Liver (tissue), 9 donors: ENCODE results near the gene NUDT1. TPM values are rescaled to one million over a fixed set of nuclear protein-coding genes. Genes with fewer than 3 reads are reported as not detected.

Source experiments
- DNase-seq: peaks from one replicate; pipeline ENCODE4 v3.0.0-alpha.2; 2017; ENCODE audit warnings: low spot score
- H3K27ac ChIP-seq, 2 donors: one replicate each; pipeline ENCODE4 v1.7.0; 2013; ENCODE audit warnings: inconsistent platforms in 2 of 2, low read length in 2 of 2, control low read depth in 1 of 2, low read depth in 1 of 2, mild to moderate bottlenecking in 1 of 2
- H3K27me3 ChIP-seq, 4 donors: one replicate each; pipeline versions ENCODE4 v1.6.1 to v1.7.0; 2013; ENCODE audit warnings: low read length in 3 of 4, inconsistent platforms in 1 of 4, mild to moderate bottlenecking in 1 of 4, moderate library complexity in 1 of 4; ENCODE audit not compliant: control insufficient read depth in 4 of 4, insufficient read depth in 4 of 4
- H3K36me3 ChIP-seq, 4 donors: one replicate each; pipeline versions ENCODE4 v1.6.1 to v1.7.0; 2013; ENCODE audit warnings: low read length in 3 of 4, mild to moderate bottlenecking in 3 of 4, low read depth in 1 of 4, moderate library complexity in 1 of 4; ENCODE audit not compliant: control insufficient read depth in 4 of 4, insufficient read depth in 3 of 4
- H3K4me1 ChIP-seq, 4 donors: one replicate each; pipeline versions ENCODE4 v1.6.1 to v1.7.0; 2013; ENCODE audit warnings: low read length in 3 of 4, mild to moderate bottlenecking in 3 of 4, moderate library complexity in 1 of 4; ENCODE audit not compliant: control insufficient read depth in 4 of 4, insufficient read depth in 4 of 4
- H3K4me3 ChIP-seq, 3 donors: one replicate each; pipeline versions ENCODE4 v1.6.1 to v1.7.0; 2013; ENCODE audit warnings: low read length in 3 of 3, control low read depth in 1 of 3, low read depth in 1 of 3, mild to moderate bottlenecking in 1 of 3
- H3K9ac ChIP-seq, 2 donors: one replicate each; pipeline ENCODE4 v1.7.0; 2013; ENCODE audit warnings: low read length in 2 of 2, mild to moderate bottlenecking in 2 of 2, moderate library complexity in 2 of 2, control low read depth in 1 of 2, low read depth in 1 of 2
- H3K9me3 ChIP-seq, 4 donors: one replicate each; pipeline versions ENCODE4 v1.6.1 to v1.7.0; 2013; ENCODE audit warnings: low read length in 3 of 4; ENCODE audit not compliant: control insufficient read depth in 4 of 4
- EGR1 ChIP-seq, 2 donors: IDR thresholded peaks; 2 replicates each; pipeline ENCODE4 v1.6.1; 2016 to 2018; ENCODE audit warnings: antibody characterized with exemption in 2 of 2, low read depth in 2 of 2
- FOXA1 ChIP-seq: IDR thresholded peaks from 2 replicates; pipeline ENCODE4 v1.6.1; 2016; ENCODE audit warnings: antibody characterized with exemption
- FOXA2 ChIP-seq: IDR thresholded peaks from 2 replicates; pipeline ENCODE4 v1.6.1; 2016; ENCODE audit warnings: antibody characterized with exemption
- HNF4A ChIP-seq, 2 donors: conservative IDR thresholded peaks; 2 replicates each; pipeline ENCODE4 v1.6.1; 2016; ENCODE audit warnings: antibody characterized with exemption in 2 of 2, mild to moderate bottlenecking in 2 of 2
- HNF4G ChIP-seq: IDR thresholded peaks from 2 replicates; pipeline ENCODE4 v1.6.1; 2016; ENCODE audit warnings: antibody characterized with exemption
- JUND ChIP-seq, 2 donors: IDR thresholded peaks; 2 replicates each; pipeline ENCODE4 v1.6.1; 2016; ENCODE audit warnings: antibody characterized with exemption in 2 of 2
- NR2F2 ChIP-seq: IDR thresholded peaks from 2 replicates; pipeline ENCODE4 v1.6.1; 2016; ENCODE audit warnings: antibody characterized with exemption
- TAF1 ChIP-seq: conservative IDR thresholded peaks from 2 replicates; pipeline ENCODE4 v1.6.1; 2016; ENCODE audit warnings: antibody characterized with exemption, mild to moderate bottlenecking
- YY1 ChIP-seq: IDR thresholded peaks from 2 replicates; pipeline ENCODE4 v1.6.1; 2016; ENCODE audit warnings: antibody characterized with exemption, mild to moderate bottlenecking
- WGBS: extraction: QIAGEN DNeasy Blood & Tissue Kit; methylation state at CpG from one replicate; pipeline ENCODE4 v1.1.7; 2013; 5-methylcytosine and 5-hydroxymethylcytosine counted together
- polyA plus RNA-seq, 2 donors: library from polyadenylated mRNA; stranded (reverse) in 1 of 2; unstranded in 1 of 2; fragments of 200-250 nt in 1 of 2; fragments of >200 nt in 1 of 2; fragmentation: Nextera tagmentation in 1 of 2; extraction: Ambion mirVana in 1 of 2; gene quantifications; one replicate each; pipeline versions ENCODE4 v1.2.1 to v1.2.3, GENCODE V29; 2013 to 2015
- total RNA-seq, 2 donors: library from RNA; depleted of rRNA; stranded (reverse); fragments of >200 nt; gene quantifications; one replicate each; pipeline ENCODE4 v1.2.3, GENCODE V29; 2014
- TF ChIP-seq, protein P1 (sequence below): IDR thresholded peaks from 2 replicates; pipeline ENCODE4 v1.6.1; 2016; ENCODE audit warnings: antibody characterized with exemption
- TF ChIP-seq, protein P2 (sequence below): IDR thresholded peaks from 2 replicates; pipeline ENCODE4 v1.6.1; 2016; ENCODE audit warnings: antibody characterized with exemption
- TF ChIP-seq, protein P3 (sequence below): fragments of 150-350 bp; IDR thresholded peaks from 2 replicates; pipeline ENCODE4 v1.5.1; 2017; ENCODE audit warnings: improper control_type of control experiment, low read depth, low read length; ENCODE audit not compliant: missing input control
- TF ChIP-seq, protein P4 (sequence below): IDR thresholded peaks from 2 replicates; pipeline ENCODE4 v1.6.1; 2016; ENCODE audit warnings: antibody characterized with exemption
- donor health status: healthy.
- donor health status: healthy.
- donor health status: healthy.
- donor health status: healthy.
- donor health status: healthy.

Gene NUDT1
- total and polyA plus RNA-seq, 4 donors = 1.0 to 22.3 (median 3.1) TPM

DNA sequence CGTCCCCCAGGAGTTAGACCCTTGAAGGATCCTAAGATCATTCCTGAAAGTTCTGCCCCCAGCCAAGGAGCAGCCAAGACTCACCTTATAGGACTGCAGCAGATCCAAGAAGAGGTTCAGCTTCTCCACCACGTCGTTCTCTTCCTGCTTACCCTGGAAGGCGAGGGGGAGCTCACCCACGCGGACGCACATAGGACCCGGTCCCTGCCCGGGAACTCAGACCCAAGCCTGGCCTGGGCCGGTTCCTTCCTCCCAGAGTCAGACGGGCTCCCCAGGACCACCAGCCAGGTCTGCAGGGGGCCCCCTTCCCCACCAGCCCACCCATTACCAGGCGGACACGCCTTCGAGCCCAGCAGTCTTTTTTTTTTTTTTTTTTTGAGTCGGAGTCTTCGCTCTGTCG is 15.6 kb downstream of the NUDT1 start (continued):
- TF ChIP-seq FOXA1 (no peak), HNF4A (conservative IDR thresholded peaks at IDR 0.05) (no peak)

- 96% methylated on average over 34 of the region's 34 CpGs for WGBS
- Histone ChIP-seq H3K36me3 (peaks cover 0 to 23% (median 3%) of the 10 kb centered on the region in 4 donors), H3K4me3 (no peak overlapping the region), H3K9ac (no peak overlapping the region), H3K27ac (no peak overlapping the region), H3K9me3 (no peaks in the 10 kb centered on the region), H3K4me1 (no peaks in the 10 kb centered on the region), H3K27me3 (no peaks in the 10 kb centered on the region)
- DNase-seq = no peak
- TF ChIP-seq YY1 (no peak), HNF4G (no peak)
- TF ChIP-seq, protein P1, sequence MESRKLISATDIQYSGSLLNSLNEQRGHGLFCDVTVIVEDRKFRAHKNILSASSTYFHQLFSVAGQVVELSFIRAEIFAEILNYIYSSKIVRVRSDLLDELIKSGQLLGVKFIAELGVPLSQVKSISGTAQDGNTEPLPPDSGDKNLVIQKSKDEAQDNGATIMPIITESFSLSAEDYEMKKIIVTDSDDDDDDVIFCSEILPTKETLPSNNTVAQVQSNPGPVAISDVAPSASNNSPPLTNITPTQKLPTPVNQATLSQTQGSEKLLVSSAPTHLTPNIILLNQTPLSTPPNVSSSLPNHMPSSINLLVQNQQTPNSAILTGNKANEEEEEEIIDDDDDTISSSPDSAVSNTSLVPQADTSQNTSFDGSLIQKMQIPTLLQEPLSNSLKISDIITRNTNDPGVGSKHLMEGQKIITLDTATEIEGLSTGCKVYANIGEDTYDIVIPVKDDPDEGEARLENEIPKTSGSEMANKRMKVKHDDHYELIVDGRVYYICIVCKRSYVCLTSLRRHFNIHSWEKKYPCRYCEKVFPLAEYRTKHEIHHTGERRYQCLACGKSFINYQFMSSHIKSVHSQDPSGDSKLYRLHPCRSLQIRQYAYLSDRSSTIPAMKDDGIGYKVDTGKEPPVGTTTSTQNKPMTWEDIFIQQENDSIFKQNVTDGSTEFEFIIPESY = no peak
- TF ChIP-seq, protein P2, sequence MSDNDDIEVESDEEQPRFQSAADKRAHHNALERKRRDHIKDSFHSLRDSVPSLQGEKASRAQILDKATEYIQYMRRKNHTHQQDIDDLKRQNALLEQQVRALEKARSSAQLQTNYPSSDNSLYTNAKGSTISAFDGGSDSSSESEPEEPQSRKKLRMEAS = no peak
These were observed 16.8 kb downstream of the NUDT1 start for GRCh38 chr7:2258661-2259365.

GRCh38 chr7:2259480-2259879 is 17.5 kb downstream of the NUDT1 start:
- Histone ChIP-seq H3K27ac (no peak overlapping the region), H3K27me3 (no peaks in the 10 kb centered on the region), H3K4me1 (no peaks in the 10 kb centered on the region), H3K4me3 (no peak overlapping the region), H3K9me3 (no peaks in the 10 kb centered on the region), H3K36me3 (peaks cover 0 to 25% (median 5%) of the 10 kb centered on the region in 4 donors), H3K9ac (no peak overlapping the region)
- DNase-seq = no peak
- 92% methylated on average over 9 of the region's 9 CpGs for WGBS
- no peak for TF ChIP-seq NR2F2
- TF ChIP-seq, protein P2 = no peak
- TF ChIP-seq, protein P3, sequence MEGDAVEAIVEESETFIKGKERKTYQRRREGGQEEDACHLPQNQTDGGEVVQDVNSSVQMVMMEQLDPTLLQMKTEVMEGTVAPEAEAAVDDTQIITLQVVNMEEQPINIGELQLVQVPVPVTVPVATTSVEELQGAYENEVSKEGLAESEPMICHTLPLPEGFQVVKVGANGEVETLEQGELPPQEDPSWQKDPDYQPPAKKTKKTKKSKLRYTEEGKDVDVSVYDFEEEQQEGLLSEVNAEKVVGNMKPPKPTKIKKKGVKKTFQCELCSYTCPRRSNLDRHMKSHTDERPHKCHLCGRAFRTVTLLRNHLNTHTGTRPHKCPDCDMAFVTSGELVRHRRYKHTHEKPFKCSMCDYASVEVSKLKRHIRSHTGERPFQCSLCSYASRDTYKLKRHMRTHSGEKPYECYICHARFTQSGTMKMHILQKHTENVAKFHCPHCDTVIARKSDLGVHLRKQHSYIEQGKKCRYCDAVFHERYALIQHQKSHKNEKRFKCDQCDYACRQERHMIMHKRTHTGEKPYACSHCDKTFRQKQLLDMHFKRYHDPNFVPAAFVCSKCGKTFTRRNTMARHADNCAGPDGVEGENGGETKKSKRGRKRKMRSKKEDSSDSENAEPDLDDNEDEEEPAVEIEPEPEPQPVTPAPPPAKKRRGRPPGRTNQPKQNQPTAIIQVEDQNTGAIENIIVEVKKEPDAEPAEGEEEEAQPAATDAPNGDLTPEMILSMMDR = no peak
- no peak for TF ChIP-seq EGR1 (IDR thresholded peaks at IDR 0.05; ENCODE audit: low read depth in 2 of 2)
- no peak for TF ChIP-seq JUND (IDR thresholded peaks at IDR 0.05)
- TF ChIP-seq, protein P4, sequence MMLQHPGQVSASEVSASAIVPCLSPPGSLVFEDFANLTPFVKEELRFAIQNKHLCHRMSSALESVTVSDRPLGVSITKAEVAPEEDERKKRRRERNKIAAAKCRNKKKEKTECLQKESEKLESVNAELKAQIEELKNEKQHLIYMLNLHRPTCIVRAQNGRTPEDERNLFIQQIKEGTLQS = no peak
- no peak for TF ChIP-seq HNF4G
- TF ChIP-seq TAF1 = no peak
- TF ChIP-seq FOXA2 = no peak
